K562 (cell line): ENCODE results near the gene ITIH6.

ENCODE experiments used
- JUN ChIP-seq, 2 experiments: sonication (generic) in 1 of 2; formaldehyde crosslinking in 1 of 2; IDR thresholded peaks; 2 replicates each; pipeline versions ENCODE4 v1.6.1 to v1.8.0; 2012 to 2022; ENCODE audit warnings: borderline replicate concordance in 2 of 2, mild to moderate bottlenecking in 2 of 2, improper control_type of control experiment in 1 of 2, low read depth in 1 of 2, low read length in 1 of 2, missing genetic modification reagents in 1 of 2
- POLR2AphosphoS5 ChIP-seq: IDR thresholded peaks from 2 replicates; pipeline ENCODE4 v1.6.1; 2011; ENCODE audit warnings: mild to moderate bottlenecking, low read depth, low read length, moderate library complexity; ENCODE audit not compliant: control insufficient read depth, insufficient read depth
- YY1 ChIP-seq, 3 experiments: IDR thresholded peaks; 2 replicates each; pipeline ENCODE4 v1.6.1; 2011; ENCODE audit warnings: low read length in 2 of 3, mild to moderate bottlenecking in 2 of 3, moderate library complexity in 2 of 3, borderline replicate concordance in 1 of 3, control low read depth in 1 of 3, low read depth in 1 of 3; ENCODE audit not compliant: insufficient read depth in 3 of 3, insufficient replicate concordance in 2 of 3, control insufficient read depth in 1 of 3, insufficient read length in 1 of 3; ENCODE audit errors: extremely low read depth in 1 of 3

- no peak for TF ChIP-seq YY1 (IDR thresholded peaks at IDR 0.05; ENCODE audit: borderline replicate concordance in 1 of 3, control insufficient read depth in 1 of 3, extremely low read depth in 1 of 3, insufficient read depth in 3 of 3, insufficient read length in 1 of 3, insufficient replicate concordance in 2 of 3, low read depth in 1 of 3, low read length in 2 of 3)
- TF ChIP-seq POLR2AphosphoS5, result no peak
- no peak for TF ChIP-seq JUN (IDR thresholded peaks at IDR 0.05; ENCODE audit: borderline replicate concordance, low read depth, low read length)
- TF ChIP-seq JUN (CRISPR knock-in tag; IDR thresholded peaks at IDR 0.05; ENCODE audit: borderline replicate concordance), result no peak
Measured at GRCh38 chrX:54812306-54812705, 14.3 kb upstream of the ITIH6 start.
